Fibroblast of lung (primary cell): ENCODE results near the gene DDAH1.

Experiments used
- EZH2 ChIP-seq: IDR thresholded peaks from 2 replicates; pipeline ENCODE4 v1.5.1; 2012; ENCODE audit warnings: low read length, control low read depth, mild to moderate bottlenecking; ENCODE audit errors: missing control alignments
- TF ChIP-seq, protein P1 (sequence below), 2 donors: IDR thresholded peaks in 1 of 2; conservative IDR thresholded peaks in 1 of 2; 1 replicate in 1 of 2; 2 replicates in 1 of 2; pipeline ENCODE4 v1.5.1; 2011 to 2012; ENCODE audit warnings: low read length in 2 of 2, control low read depth in 1 of 2, inconsistent platforms in 1 of 2, low read depth in 1 of 2, mild to moderate bottlenecking in 1 of 2

DNA sequence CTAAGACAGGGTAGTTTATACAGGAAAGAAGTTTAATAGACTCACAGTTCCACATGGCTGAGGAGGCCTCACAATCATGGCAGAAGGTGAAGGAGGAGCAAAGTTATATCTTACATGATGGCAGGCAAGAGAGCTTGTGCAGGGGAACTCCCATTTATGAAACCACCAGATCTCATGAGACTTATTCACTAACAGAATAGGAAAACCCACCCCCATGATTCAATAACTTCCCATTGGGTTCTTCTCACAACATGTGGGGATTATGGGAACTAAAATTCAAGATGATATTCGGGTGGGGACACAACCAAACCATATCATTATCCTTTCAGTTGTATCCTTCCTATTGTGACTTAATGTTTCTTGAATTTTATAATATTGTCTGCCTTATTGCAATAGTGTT, 13.4 kb upstream of the DDAH1 start:
- TF ChIP-seq, protein P1, sequence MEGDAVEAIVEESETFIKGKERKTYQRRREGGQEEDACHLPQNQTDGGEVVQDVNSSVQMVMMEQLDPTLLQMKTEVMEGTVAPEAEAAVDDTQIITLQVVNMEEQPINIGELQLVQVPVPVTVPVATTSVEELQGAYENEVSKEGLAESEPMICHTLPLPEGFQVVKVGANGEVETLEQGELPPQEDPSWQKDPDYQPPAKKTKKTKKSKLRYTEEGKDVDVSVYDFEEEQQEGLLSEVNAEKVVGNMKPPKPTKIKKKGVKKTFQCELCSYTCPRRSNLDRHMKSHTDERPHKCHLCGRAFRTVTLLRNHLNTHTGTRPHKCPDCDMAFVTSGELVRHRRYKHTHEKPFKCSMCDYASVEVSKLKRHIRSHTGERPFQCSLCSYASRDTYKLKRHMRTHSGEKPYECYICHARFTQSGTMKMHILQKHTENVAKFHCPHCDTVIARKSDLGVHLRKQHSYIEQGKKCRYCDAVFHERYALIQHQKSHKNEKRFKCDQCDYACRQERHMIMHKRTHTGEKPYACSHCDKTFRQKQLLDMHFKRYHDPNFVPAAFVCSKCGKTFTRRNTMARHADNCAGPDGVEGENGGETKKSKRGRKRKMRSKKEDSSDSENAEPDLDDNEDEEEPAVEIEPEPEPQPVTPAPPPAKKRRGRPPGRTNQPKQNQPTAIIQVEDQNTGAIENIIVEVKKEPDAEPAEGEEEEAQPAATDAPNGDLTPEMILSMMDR (conservative IDR thresholded peaks at IDR 0.05 in 1 of 2, IDR thresholded peaks at IDR 0.05 in 1 of 2; ENCODE audit: low read depth in 1 of 2, low read length in 2 of 2): no peak
- TF ChIP-seq EZH2: no peak
